ENCODE measurements around the gene SLC12A5.
"Not testable (repeated sequence)": the region's sequence is repeated elsewhere in the genome, so short reads cannot be mapped to it uniquely, and the experiment has no call there.

The SLC12A5 gene

DNA sequence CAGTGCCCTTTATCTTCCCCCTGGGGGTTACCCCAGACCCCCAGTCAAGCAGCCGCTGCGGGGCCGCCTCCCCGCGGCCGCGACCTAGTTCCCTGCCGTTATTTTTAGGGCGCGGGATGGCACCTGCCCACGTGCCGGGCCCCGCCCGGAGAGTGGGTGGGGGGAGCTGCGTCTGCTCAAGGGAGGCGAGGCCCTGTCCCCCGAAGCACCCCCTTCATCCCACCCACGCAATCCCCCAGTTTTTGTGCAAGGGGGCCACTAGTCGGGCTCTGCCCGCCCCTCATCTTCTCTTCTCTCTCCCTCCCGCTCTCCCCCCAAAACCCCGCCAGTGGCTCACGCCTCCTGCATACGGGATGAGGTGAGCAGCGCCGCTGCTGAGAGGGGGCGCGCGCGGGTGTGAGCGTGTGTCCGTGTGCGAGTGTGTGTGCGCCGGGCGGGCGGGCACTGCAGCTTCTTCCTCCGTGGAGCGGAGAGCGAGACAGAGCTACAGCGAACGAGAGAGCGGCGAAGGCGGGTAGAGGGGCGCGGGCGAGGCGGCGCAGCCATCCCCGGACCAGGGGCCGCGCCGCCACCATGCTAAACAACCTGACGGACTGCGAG lies at the start of gene SLC12A5:
TSS of gene SLC12A5 (plus strand) at position 444 of the 600 bp plus-strand sequence. CDS start at position 574, 130 bp downstream.
- DNase-seq: no peak

DNA sequence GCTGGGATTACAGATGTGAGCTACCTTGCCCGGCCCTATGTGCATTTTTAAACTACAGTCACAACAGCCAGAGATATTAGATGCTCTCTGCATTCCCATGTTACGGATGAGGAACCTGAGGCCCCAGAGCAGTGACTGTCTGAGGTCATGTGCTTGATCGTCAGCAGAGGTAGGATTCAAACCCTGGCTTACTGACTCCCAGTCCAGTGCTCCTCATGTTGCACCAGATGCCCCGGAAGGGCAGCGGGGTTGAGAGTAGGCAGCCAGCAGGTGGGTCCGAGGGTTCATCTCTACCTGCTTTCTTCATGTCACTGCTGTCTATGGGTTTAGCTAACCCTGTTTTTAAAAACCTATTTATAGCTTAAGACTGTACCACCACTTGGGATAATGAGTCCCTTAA lies 47.8 kb upstream of the SLC12A5 start:
- DNase-seq: no peak

GRCh38 chr20:45983279-45983743 lies 45.7 kb upstream of the SLC12A5 start:
- DNase-seq: no peak

GRCh38 chr20:45985573-45985972 lies 43.4 kb upstream of the SLC12A5 start:
- no peak for DNase-seq

GRCh38 chr20:45987108-45987780 lies 41.8 kb upstream of the SLC12A5 start:
- peak; percentile 52 for DNase-seq

GRCh38 chr20:45988830-45989229 lies 40.2 kb upstream of the SLC12A5 start:
- DNase-seq: not testable (repeated sequence)

DNA sequence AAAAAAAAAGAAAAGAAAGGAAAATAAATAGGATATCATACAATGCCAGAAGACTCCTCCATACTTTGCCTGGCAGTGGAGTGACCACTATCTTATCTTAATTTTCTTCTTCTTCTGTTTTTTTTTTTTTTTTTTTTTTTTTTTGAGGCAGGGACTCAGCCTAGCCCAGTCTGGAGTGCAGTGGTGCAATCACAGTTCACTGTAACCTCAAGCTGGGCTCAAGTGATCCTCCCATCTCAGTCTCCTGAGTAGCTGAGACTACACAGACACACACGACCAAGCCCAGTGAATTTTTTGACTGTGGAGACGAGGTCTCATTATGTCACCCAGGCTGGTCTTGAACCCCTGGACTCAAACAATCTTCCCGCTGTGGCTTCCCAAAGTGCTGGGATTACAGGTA lies 37.4 kb upstream of the SLC12A5 start:
- no peak for DNase-seq

DNA sequence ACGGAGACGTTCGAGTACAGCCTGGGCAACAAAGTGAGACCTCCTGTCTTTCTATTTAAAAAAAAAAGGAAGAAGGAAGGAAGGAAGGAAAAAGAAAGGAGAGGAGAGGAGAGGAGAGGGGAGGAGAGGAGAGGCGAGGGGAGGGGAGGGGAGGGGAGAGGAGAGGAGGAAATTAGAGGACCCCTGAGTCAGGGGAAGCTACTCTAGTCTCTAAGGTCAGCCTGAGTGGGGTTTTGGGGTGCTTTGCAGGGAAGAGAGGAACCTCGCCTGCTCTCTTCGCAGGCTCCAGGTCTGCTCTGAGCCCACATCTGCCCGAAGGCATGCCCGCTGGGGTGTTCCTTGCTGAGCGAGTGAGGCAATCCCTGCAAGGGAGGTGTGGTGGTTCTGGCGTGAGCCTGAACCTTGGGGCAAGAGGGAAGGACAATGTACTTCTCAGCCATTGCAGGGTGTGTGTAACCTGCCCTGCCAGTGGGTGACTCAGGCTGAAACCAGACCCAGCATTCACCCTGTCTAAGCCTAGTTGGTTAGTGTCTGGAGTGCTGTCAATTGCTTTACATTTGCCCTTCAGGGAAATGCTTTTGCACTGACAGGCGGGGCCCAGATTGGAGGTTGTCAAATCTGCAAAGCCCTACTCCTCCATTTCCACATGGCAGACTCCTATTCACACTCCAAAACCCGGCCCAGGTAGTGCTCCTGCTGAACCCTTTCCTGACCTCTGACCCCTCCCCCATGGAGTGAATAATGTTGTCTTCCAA lies 35.6 kb upstream of the SLC12A5 start:
- DNase-seq: no peak

- no peak for DNase-seq
Measured at GRCh38 chr20:45994761-45995493, 34.1 kb upstream of the SLC12A5 start.

GRCh38 chr20:45995495-45996097 lies 33.4 kb upstream of the SLC12A5 start:
- DNase-seq: not testable (repeated sequence)

- no peak for DNase-seq
Measured at GRCh38 chr20:45997187-45997586, 31.8 kb upstream of the SLC12A5 start.

DNA sequence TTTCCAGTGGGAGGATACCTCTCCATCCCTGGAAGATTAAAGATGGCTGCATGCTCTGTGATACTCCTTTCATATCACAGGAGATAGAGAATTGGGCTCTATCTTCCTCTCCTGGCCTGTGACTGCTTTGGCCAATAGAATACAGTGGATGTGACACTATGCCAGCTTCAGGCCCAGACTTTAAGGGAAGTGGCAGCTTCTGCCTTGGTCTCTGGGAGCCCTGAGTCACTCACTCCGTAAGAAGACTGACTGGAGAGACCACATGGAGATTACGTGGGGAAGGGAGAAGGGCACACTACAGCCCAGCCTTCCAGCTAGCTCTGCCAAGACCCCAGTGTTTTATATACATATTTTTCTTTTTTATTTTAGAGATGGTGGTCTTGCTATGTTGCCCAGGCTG lies 30.7 kb upstream of the SLC12A5 start:
- no peak for DNase-seq

GRCh38 chr20:45998761-45999160 lies 30.3 kb upstream of the SLC12A5 start:
- DNase-seq: no peak

GRCh38 chr20:45999557-46000261 lies 29.3 kb upstream of the SLC12A5 start:
- DNase-seq: no peak

DNA sequence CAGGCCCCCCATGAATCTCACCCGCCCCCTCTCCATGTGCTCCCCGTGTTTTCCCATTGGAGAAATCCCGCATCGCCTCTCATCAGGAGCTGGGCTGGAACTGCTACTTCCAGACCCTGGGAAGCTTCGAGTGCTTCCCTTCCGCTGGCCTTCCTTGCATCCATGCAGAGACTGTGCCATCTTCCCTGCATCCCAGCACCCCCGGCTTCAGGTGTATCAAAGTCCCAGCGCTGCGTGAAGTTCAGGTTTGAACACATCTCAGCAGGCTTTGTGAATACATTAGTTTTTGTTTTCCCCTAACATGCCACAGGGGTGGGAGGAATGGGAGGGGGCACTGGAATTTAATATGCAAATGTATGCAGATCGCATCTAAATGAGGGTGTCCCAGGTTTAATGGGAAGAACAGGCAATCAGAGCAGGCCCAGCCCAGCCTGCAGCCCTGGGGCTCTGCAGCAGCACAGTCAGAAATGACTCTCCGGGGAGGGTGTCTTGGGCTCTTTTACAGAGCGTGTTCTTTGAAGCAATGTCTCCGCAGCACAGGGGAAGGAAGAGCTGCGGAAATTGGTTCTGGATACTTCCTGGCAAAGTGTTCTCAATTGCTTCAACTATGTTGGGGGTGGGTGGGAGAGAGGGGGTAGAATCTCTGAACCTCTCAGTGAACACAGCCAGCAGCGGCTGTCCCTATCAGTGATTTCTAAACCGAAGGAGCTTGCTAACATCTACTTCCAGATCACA lies 28.6 kb upstream of the SLC12A5 start:
- no peak for DNase-seq

GRCh38 chr20:46001498-46001897 lies 27.5 kb upstream of the SLC12A5 start:
- no peak for DNase-seq

GRCh38 chr20:46002008-46002407 lies 27.0 kb upstream of the SLC12A5 start:
- no peak for DNase-seq

- DNase-seq: no peak
Measured at GRCh38 chr20:46004187-46004586, 24.8 kb upstream of the SLC12A5 start.

GRCh38 chr20:46004889-46005473 lies 24.0 kb upstream of the SLC12A5 start:
- peak; percentile 29 for DNase-seq

- DNase-seq: no peak
Measured at GRCh38 chr20:46006022-46006705, 22.9 kb upstream of the SLC12A5 start.
